Caco-2 (cell line): ENCODE measurements around the gene KCTD6. TPM values are rescaled to one million over a fixed set of nuclear protein-coding genes. Genes with fewer than 3 reads are reported as not detected.

Source experiments
- BruUV-seq: library from RNA; stranded (reverse); fragments of 400-500 nt; replicated peaks from 2 replicates; lab custom pipeline; 2021; lab: Mats Ljungman, UMichigan
- CTCF ChIA-PET: fragments of 300-600 bp; sonication (Branson Sonifier 250); formaldehyde crosslinking; loops from one replicate; lab custom pipeline; 2022; ENCODE audit warnings: antibody characterized with exemption; lab: Charles Lee
- POLR2A ChIA-PET: fragments of 300-600 bp; sonication (Branson Sonifier 250); formaldehyde crosslinking; loops from one replicate; lab custom pipeline; 2022; ENCODE audit warnings: antibody characterized with exemption; lab: Charles Lee
- DNase-seq, 2 experiments: peaks; one replicate each; pipeline versions ENCODE4 v3.0.0 to v3.0.0-alpha.2; 2020 to 2022
- H3K27me3 ChIP-seq: replicated peaks from 2 replicates; pipeline ENCODE4 v1.6.0; 2011; ENCODE audit warnings: low read length; ENCODE audit not compliant: control insufficient read depth, insufficient read depth
- H3K36me3 ChIP-seq: 2 replicates; pipeline ENCODE4 v1.5.1; 2011; ENCODE audit warnings: low read length; ENCODE audit not compliant: control insufficient read depth, insufficient read depth
- H3K4me1 ChIP-seq: fragments of 250-450 bp; sonication (Bioruptor Pico); 2 replicates; pipeline ENCODE4 v1.5.1; 2020; ENCODE audit warnings: mild to moderate bottlenecking
- H3K4me3 ChIP-seq: 2 replicates; pipeline ENCODE4 v1.5.1; 2011; ENCODE audit warnings: low read depth, mild to moderate bottlenecking, control low read depth, low read length
- H3K9me3 ChIP-seq: fragments of 250-450 bp; sonication (Bioruptor Pico); 2 replicates; pipeline ENCODE4 v1.5.1; 2020; ENCODE audit warnings: mild to moderate bottlenecking, moderate library complexity
- H3K27ac Mint-ChIP-seq: one replicate; pipeline ENCODE4 v1.8.0; 2022; ENCODE audit warnings: mixed read lengths; ENCODE audit not compliant: unreplicated experiment
- H3K27me3 Mint-ChIP-seq: one replicate; pipeline ENCODE4 v1.8.0; 2022; ENCODE audit warnings: mixed read lengths; ENCODE audit not compliant: insufficient read depth, unreplicated experiment
- H3K36me3 Mint-ChIP-seq: one replicate; pipeline ENCODE4 v1.8.0; 2022; ENCODE audit warnings: mild to moderate bottlenecking, mixed read lengths; ENCODE audit not compliant: insufficient read depth, unreplicated experiment
- H3K4me1 Mint-ChIP-seq: one replicate; pipeline ENCODE4 v1.8.0; 2022; ENCODE audit warnings: low read depth, mixed read lengths; ENCODE audit not compliant: unreplicated experiment
- H3K4me3 Mint-ChIP-seq: one replicate; pipeline ENCODE4 v1.8.0; 2022; ENCODE audit warnings: mild to moderate bottlenecking, moderate library complexity, mixed read lengths; ENCODE audit not compliant: unreplicated experiment
- H3K9me3 Mint-ChIP-seq: one replicate; pipeline ENCODE4 v1.8.0; 2022; ENCODE audit warnings: mixed read lengths; ENCODE audit not compliant: unreplicated experiment
- CTCF ChIP-seq, 2 experiments: fragments of 200-600 bp in 1 of 2; IDR thresholded peaks; 1 replicate in 1 of 2; 2 replicates in 1 of 2; pipeline versions ENCODE4 v1.5.1 to v1.8.0; 2011 to 2022; ENCODE audit warnings: antibody characterized with exemption in 1 of 2, control low read depth in 1 of 2, inconsistent platforms in 1 of 2, low read depth in 1 of 2, low read length in 1 of 2, mild to moderate bottlenecking in 1 of 2, moderate library complexity in 1 of 2; ENCODE audit not compliant: insufficient read depth in 1 of 2, severe bottlenecking in 1 of 2, unreplicated experiment in 1 of 2
- intact Hi-C: fragments of 100-400 bp; cut with micrococcal nuclease; formaldehyde crosslinking; loops from one replicate; pipeline ENCODE4 v1.10.0; 2022; ENCODE audit not compliant: unreplicated experiment
- total RNA-seq: library from RNA; stranded (reverse); gene quantifications from 2 replicates; pipeline ENCODE4 v1.2.3, GENCODE V29; 2022

KCTD6 gene
- total RNA-seq, 1 experiment from 2014 or later: 9.8 TPM

GRCh38 chr3:58544541-58544940, 52.6 kb downstream of the KCTD6 start:
- Mint-ChIP-seq H3K4me3 (no peak overlapping the region), H3K27me3 (no peaks in the 10 kb centered on the region), H3K27ac (no peak overlapping the region), H3K4me1 (peaks cover under 1% of the 10 kb centered on the region), H3K36me3 (no peaks in the 10 kb centered on the region), H3K9me3 (no peaks in the 10 kb centered on the region)
- ChIA-PET CTCF (no interaction called here), POLR2A (no interaction called here)
- no peak for TF ChIP-seq CTCF (IDR thresholded peaks at IDR 0.05; ENCODE audit: insufficient read depth in 1 of 2, low read depth in 1 of 2, low read length in 1 of 2, severe bottlenecking in 1 of 2, unreplicated experiment in 1 of 2)
- Histone ChIP-seq H3K36me3 (no peaks in the 10 kb centered on the region), H3K27me3 (no peaks in the 10 kb centered on the region), H3K4me1 (no peaks in the 10 kb centered on the region), H3K9me3 (no peaks in the 10 kb centered on the region), H3K4me3 (no peak overlapping the region)
- no peak for DNase-seq
- BruUV-seq: no TSS peak
- intact Hi-C loops: no loop called here

- Histone ChIP-seq H3K4me3 (no peak overlapping the region), H3K36me3 (no peaks in the 10 kb centered on the region), H3K4me1 (peaks cover 7% of the 10 kb centered on the region; the same call in 1 of the 2 replicates), H3K9me3 (no peaks in the 10 kb centered on the region), H3K27me3 (no peaks in the 10 kb centered on the region)
- Mint-ChIP-seq H3K4me1 (peaks cover 18% of the 10 kb centered on the region), H3K36me3 (peaks cover 6% of the 10 kb centered on the region), H3K9me3 (peaks cover 23% of the 10 kb centered on the region), H3K27ac (no peak overlapping the region), H3K27me3 (no peaks in the 10 kb centered on the region), H3K4me3 (no peak overlapping the region)
- intact Hi-C loops: no loop called here
- DNase-seq: no peak
- BruUV-seq: no TSS peak
- POLR2A ChIA-PET: no interaction called here
- CTCF ChIA-PET: interaction anchor here (0.8 kb wide), 1 partner anchor 78 kb away, joined by 3 read pairs; no protein-coding TSS in a partner anchor
- TF ChIP-seq CTCF (IDR thresholded peaks at IDR 0.05; ENCODE audit: insufficient read depth in 1 of 2, low read depth in 1 of 2, low read length in 1 of 2, severe bottlenecking in 1 of 2, unreplicated experiment in 1 of 2): no peak
Observed at GRCh38 chr3:58551636-58552180, 59.8 kb downstream of the KCTD6 start.

Other genes with a start within 250 kb of the KCTD6 start
- gene RPP14, start 185.9 kb upstream of the KCTD6 start, total RNA-seq: 19.2 and 24.7 TPM in 2 replicates
- 8.2 and 13.2 TPM in 2 replicates for gene HTD2, start 185.6 kb upstream of the KCTD6 start, total RNA-seq
- 8.8 and 9.1 TPM in 2 replicates for gene PXK, start 159.2 kb upstream of the KCTD6 start, total RNA-seq
- 81.8 and 89.8 TPM in 2 replicates for gene PDHB, start 58.3 kb upstream of the KCTD6 start, total RNA-seq
- 9.1 and 9.5 TPM in 2 replicates for gene ACOX2, start 45.1 kb downstream of the KCTD6 start, total RNA-seq
- not detected in 2 replicates for gene FAM107A, start 85.3 kb downstream of the KCTD6 start, total RNA-seq
- not detected in 2 replicates for gene FAM3D, start 174.7 kb downstream of the KCTD6 start, total RNA-seq